Pancreas (tissue), 10 donors: ENCODE data around the gene GALNT17. TPM values are rescaled to one million over a fixed set of nuclear protein-coding genes. Genes with fewer than 3 reads are reported as not detected.

Experiments
- ATAC-seq, 4 donors: fragments of 200-7000 bp; cut with Tn5 transposase; one replicate each; pipeline versions ENCODE4 v1.8.0 to v1.9.1; 2020; ENCODE audit warnings: mild to moderate bottlenecking in 4 of 4, moderate library complexity in 4 of 4
- DNase-seq, 6 donors: peaks; one replicate each; pipeline ENCODE4 v3.0.0-alpha.2; 2020
- FAIRE-seq: peaks from 2 replicates; lab custom pipeline; 2012; peaks lifted over from hg19 to GRCh38; lab: Jason Lieb, UNC
- H3K27ac ChIP-seq, 4 donors: fragments of 200-600 bp; sonication (generic); 1 replicate in 3 of 4; 2 replicates in 1 of 4; pipeline versions ENCODE4 v1.5.0 to v1.8.0; 2020
- H3K27me3 ChIP-seq, 4 donors: fragments of 200-600 bp; one replicate each; pipeline ENCODE4 v1.8.0; 2021
- H3K36me3 ChIP-seq, 3 donors: fragments of 200-600 bp; sonication (generic) in 1 of 3; one replicate each; pipeline versions ENCODE4 v1.5.0 to v1.8.0; 2020 to 2021
- H3K4me1 ChIP-seq, 3 donors: fragments of 200-600 bp; one replicate each; pipeline ENCODE4 v1.8.0; 2021
- H3K4me3 ChIP-seq, 4 donors: fragments of 200-600 bp; sonication (generic) in 2 of 4; one replicate each; pipeline versions ENCODE4 v1.5.0 to v1.8.0; 2020 to 2021
- H3K9me3 ChIP-seq, 4 donors: fragments of 200-600 bp; one replicate each; pipeline ENCODE4 v1.8.0; 2021
- WGBS, 2 donors: extraction: QIAGEN DNeasy Blood & Tissue Kit; methylation state at CpG; one replicate each; pipeline ENCODE4 v1.1.7; 2013; 5-methylcytosine and 5-hydroxymethylcytosine counted together
- intact Hi-C, 3 donors: fragments of 100-400 bp; cut with DNase I; formaldehyde crosslinking; loops; one replicate each; pipeline versions ENCODE4 v1.11.1 to v1.14.2; 2022
- polyA plus RNA-seq, 2 donors: library from polyadenylated mRNA; stranded (reverse); fragments of 200-250 nt; gene quantifications; one replicate each; pipeline ENCODE4 v1.2.3, GENCODE V29; 2013
- total RNA-seq, 6 donors: library from RNA; stranded (reverse); fragmentation: NEBNext Ultra II Directional in 4 of 6; extraction: Animal tissue kit (Norgen Biotek cat#: 25700) in 4 of 6; gene quantifications; one replicate each; pipeline versions ENCODE4 v1.2.1 to v1.2.4, GENCODE V29; 2021 to 2023
- TF ChIP-seq, protein P1 (sequence below), 4 donors: fragments of 200-600 bp; sonication (generic) in 3 of 4; IDR thresholded peaks; one replicate each; pipeline versions ENCODE4 v1.5.0 to v1.8.0; 2021; ENCODE audit warnings: antibody characterized with exemption in 4 of 4
- donor health status: healthy with polysubstance abuse.
- donor health status: DM: no; HTN: no; CAD: no; lungs with moderate emphysema.
- donor health status: DM: no; HTN: no; CAD: no.
- donor health status: control.
- donor health status: control.
- donor health status: Bipolar disorder and iron deficiency.
- donor health status: DM: yes; HTN: yes; CAD: no.
- donor health status: DM: no; HTN: no; CAD: no.
- donor health status: DM: no; HTN: no; CAD: no.
- donor health status: DM: yes; HTN: yes; CAD: no.

GALNT17 gene
- total and polyA plus RNA-seq, 8 donors, result 0.70 to 4.6 (median 2.9) TPM

GRCh38 chr7:71457021-71457420, 325.1 kb downstream of the GALNT17 start:
- intact Hi-C loops, result no loop called here
- H3K36me3 ChIP-seq, result no peaks in the 10 kb centered on the region
- H3K4me1 ChIP-seq, result no peaks in the 10 kb centered on the region
- DNase-seq (no peak), ATAC-seq (no peak), FAIRE-seq (no peak)
- 64% methylated on average over 4 of the region's 4 CpGs for WGBS, 2 donors
- no peaks in the 10 kb centered on the region for H3K27me3 ChIP-seq
- no peak overlapping the region for H3K27ac ChIP-seq
- TF ChIP-seq, protein P1, sequence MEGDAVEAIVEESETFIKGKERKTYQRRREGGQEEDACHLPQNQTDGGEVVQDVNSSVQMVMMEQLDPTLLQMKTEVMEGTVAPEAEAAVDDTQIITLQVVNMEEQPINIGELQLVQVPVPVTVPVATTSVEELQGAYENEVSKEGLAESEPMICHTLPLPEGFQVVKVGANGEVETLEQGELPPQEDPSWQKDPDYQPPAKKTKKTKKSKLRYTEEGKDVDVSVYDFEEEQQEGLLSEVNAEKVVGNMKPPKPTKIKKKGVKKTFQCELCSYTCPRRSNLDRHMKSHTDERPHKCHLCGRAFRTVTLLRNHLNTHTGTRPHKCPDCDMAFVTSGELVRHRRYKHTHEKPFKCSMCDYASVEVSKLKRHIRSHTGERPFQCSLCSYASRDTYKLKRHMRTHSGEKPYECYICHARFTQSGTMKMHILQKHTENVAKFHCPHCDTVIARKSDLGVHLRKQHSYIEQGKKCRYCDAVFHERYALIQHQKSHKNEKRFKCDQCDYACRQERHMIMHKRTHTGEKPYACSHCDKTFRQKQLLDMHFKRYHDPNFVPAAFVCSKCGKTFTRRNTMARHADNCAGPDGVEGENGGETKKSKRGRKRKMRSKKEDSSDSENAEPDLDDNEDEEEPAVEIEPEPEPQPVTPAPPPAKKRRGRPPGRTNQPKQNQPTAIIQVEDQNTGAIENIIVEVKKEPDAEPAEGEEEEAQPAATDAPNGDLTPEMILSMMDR (IDR thresholded peaks at IDR 0.05), result no peak
- H3K4me3 ChIP-seq, result no peak overlapping the region
- no peaks in the 10 kb centered on the region for H3K9me3 ChIP-seq

DNA sequence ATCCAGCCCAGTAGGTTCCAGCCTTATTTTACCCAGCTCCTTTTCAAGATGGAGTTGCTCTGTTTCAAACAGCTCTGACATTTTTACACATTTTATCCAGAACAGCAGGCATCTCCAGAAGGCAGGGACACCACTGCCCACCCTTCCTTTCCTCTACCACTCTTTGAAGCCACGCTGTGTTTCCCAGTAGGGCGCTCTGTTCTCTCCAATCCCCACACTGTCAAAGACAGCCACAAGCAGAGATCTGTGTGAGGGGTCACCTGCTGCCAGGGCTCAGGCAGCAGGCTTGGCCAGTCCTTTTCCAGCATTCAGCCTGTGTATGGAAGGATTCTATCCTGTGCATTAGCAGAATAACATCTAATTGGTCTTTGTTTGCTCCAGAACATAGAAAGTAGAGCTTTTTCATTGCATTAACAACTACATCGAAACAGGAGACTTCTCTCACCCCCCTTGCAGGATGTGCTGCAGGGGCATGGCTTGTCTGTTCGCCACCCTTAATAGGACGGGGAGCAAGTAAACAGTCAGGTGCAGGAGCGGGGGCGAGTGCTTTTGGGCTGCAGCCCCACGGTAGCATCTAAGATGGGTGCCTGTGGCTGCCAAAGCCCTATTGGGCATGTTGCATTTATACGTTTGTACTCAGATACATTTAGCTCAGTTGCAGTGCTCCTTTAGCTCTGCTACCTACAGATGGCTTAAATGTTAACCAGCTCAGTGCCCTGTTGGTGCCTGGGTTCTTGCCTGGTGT, 326.1 kb downstream of the GALNT17 start:
- intact Hi-C loops, result no loop called here
- H3K4me1 ChIP-seq, result no peaks in the 10 kb centered on the region
- no peaks in the 10 kb centered on the region for H3K27me3 ChIP-seq
- no peaks in the 10 kb centered on the region for H3K36me3 ChIP-seq
- TF ChIP-seq, protein P1 (IDR thresholded peaks at IDR 0.05), result no peak
- ATAC-seq, result no peak
- H3K4me3 ChIP-seq, result no peak overlapping the region
- H3K27ac ChIP-seq, result no peak overlapping the region
- FAIRE-seq, result no peak
- DNase-seq, result no peak
- 52 to 65% methylated on average over 9 of the region's 9 CpGs for WGBS, 2 donors
- no peaks in the 10 kb centered on the region for H3K9me3 ChIP-seq

DNA sequence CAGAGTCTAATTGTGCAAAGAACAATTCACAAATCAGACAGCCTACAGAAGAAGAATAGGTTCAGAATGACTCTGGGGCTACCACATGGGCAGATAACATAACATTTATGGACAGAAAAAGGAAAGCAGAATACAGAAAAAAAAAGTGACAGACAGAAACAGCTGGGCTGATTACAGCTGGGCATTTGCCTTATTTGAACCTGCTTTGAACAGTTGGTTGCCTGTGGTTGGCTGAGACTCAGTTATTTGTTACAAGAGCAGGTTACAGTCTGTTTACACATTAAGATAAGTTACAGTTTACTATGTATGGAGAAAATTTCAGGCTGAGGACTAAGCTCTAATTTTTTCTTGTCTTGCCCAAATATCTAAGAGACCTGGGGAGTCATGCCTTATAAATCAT, 327.2 kb downstream of the GALNT17 start:
- peak in 1 of 6 donors; percentile 5 for DNase-seq
- FAIRE-seq, result no peak
- Histone ChIP-seq H3K36me3 (no peaks in the 10 kb centered on the region), H3K4me1 (no peaks in the 10 kb centered on the region), H3K27me3 (no peaks in the 10 kb centered on the region), H3K4me3 (no peak overlapping the region), H3K27ac (no peak overlapping the region), H3K9me3 (no peaks in the 10 kb centered on the region)
- peak in 3 of 4 donors; percentile 43 to 75 (median 62) for ATAC-seq
- TF ChIP-seq, protein P1 (IDR thresholded peaks at IDR 0.05), result no peak
- intact Hi-C loops, result no loop called here

- no peak for DNase-seq
- TF ChIP-seq, protein P1 (IDR thresholded peaks at IDR 0.05), result no peak
- no peak for FAIRE-seq
- Histone ChIP-seq H3K9me3 (no peaks in the 10 kb centered on the region), H3K27me3 (no peaks in the 10 kb centered on the region), H3K36me3 (no peaks in the 10 kb centered on the region), H3K4me3 (no peak overlapping the region), H3K27ac (no peak overlapping the region), H3K4me1 (no peaks in the 10 kb centered on the region)
- WGBS, 2 donors, result 86 to 87% methylated on average over 9 of the region's 9 CpGs
- no peak for ATAC-seq
- intact Hi-C loops, result no loop called here
Observed at GRCh38 chr7:71461572-71461971, 329.6 kb downstream of the GALNT17 start.

GRCh38 chr7:71465741-71466189, 333.8 kb downstream of the GALNT17 start:
- no peak overlapping the region for H3K4me3 ChIP-seq
- H3K27me3 ChIP-seq, result no peaks in the 10 kb centered on the region
- H3K36me3 ChIP-seq, result no peaks in the 10 kb centered on the region
- 65 to 85% methylated on average over 6 of the region's 6 CpGs for WGBS, 2 donors
- no peaks in the 10 kb centered on the region for H3K9me3 ChIP-seq
- ATAC-seq, result no peak
- H3K27ac ChIP-seq, result no peak overlapping the region
- FAIRE-seq, result no peak
- intact Hi-C loops, result no loop called here
- H3K4me1 ChIP-seq, result no peaks in the 10 kb centered on the region
- DNase-seq, result no peak
- TF ChIP-seq, protein P1 (IDR thresholded peaks at IDR 0.05), result no peak
